NCI-H1694 treated with DMSO at 0.1 percent for 48 hours (cell line): Measurements from ENCODE around the gene PLCZ1.
"Not testable (repeated sequence)": the region's sequence is repeated elsewhere in the genome, so short reads cannot be mapped to it uniquely, and the experiment has no call there.

ENCODE experiments used
- DNase-seq: peaks from one replicate; lab custom pipeline; 2025; lab: John Stamatoyannopoulos, UW

Gene PLCZ1

GRCh38 chr12:18737819-18738218 is at the start of gene PLCZ1, which contains the start of gene CAPZA3:
Gene PLCZ1, minus strand, starts transcription at chr12:18738012. Its CDS starts 641 bp downstream, at chr12:18737371.
Gene CAPZA3, plus strand, starts transcription at chr12:18738119. Its CDS starts 150 bp downstream, at chr12:18738269.
- no peak for DNase-seq

GRCh38 chr12:18785465-18785864 is 47.7 kb upstream of the PLCZ1 start:
- DNase-seq, result not testable (repeated sequence)

GRCh38 chr12:18782827-18783226 is 45.0 kb upstream of the PLCZ1 start:
- DNase-seq, result no peak

- not testable (repeated sequence) for DNase-seq
Observed at GRCh38 chr12:18766479-18766878, 28.7 kb upstream of the PLCZ1 start.

- DNase-seq, result no peak
Observed at GRCh38 chr12:18755341-18755740, 17.5 kb upstream of the PLCZ1 start.

- no peak for DNase-seq
Observed at GRCh38 chr12:18754124-18754707, 16.4 kb upstream of the PLCZ1 start.

GRCh38 chr12:18753481-18754123 is 15.8 kb upstream of the PLCZ1 start:
- no peak for DNase-seq

GRCh38 chr12:18752947-18753346 is 15.1 kb upstream of the PLCZ1 start:
- DNase-seq, result no peak

- DNase-seq, result no peak
Observed at GRCh38 chr12:18752280-18752920, 14.6 kb upstream of the PLCZ1 start.

- DNase-seq, result no peak
Observed at GRCh38 chr12:18751866-18752265, 14.1 kb upstream of the PLCZ1 start.

GRCh38 chr12:18750085-18750484 is 12.3 kb upstream of the PLCZ1 start:
- no peak for DNase-seq

GRCh38 chr12:18749386-18749957 is 11.7 kb upstream of the PLCZ1 start:
- DNase-seq, result no peak

GRCh38 chr12:18747895-18748294 is 10.1 kb upstream of the PLCZ1 start:
- no peak for DNase-seq

GRCh38 chr12:18731156-18731555 is 6.7 kb downstream of the PLCZ1 start:
- no peak for DNase-seq

GRCh38 chr12:18723752-18724151 is 14.1 kb downstream of the PLCZ1 start:
- no peak for DNase-seq

- no peak for DNase-seq
Observed at GRCh38 chr12:18721452-18721851, 16.4 kb downstream of the PLCZ1 start.

- no peak for DNase-seq
Observed at GRCh38 chr12:18720690-18721089, 17.1 kb downstream of the PLCZ1 start.

GRCh38 chr12:18719922-18720510 is 17.8 kb downstream of the PLCZ1 start:
- DNase-seq, result no peak

GRCh38 chr12:18718462-18718861 is 19.4 kb downstream of the PLCZ1 start:
- no peak for DNase-seq

- DNase-seq, result no peak
Observed at GRCh38 chr12:18716236-18716635, 21.6 kb downstream of the PLCZ1 start.

GRCh38 chr12:18706798-18707197 is 31.0 kb downstream of the PLCZ1 start:
- no peak for DNase-seq

- no peak for DNase-seq
Observed at GRCh38 chr12:18703911-18704310, 33.9 kb downstream of the PLCZ1 start.

- no peak for DNase-seq
Observed at GRCh38 chr12:18703321-18703720, 34.5 kb downstream of the PLCZ1 start.
